HG03066 (cell line): Measurements from ENCODE around the gene HOXB7.

ENCODE experiments used
- ATAC-seq: cut with Tn5 transposase; IDR thresholded peaks from one replicate; pipeline ENCODE4 v1.9.1; 2021; ENCODE audit warnings: low read depth; ENCODE audit not compliant: unreplicated experiment

The HOXB7 gene

GRCh38 chr17:48611681-48612455 lies 1.1 kb upstream of the HOXB7 start:
- no peak for ATAC-seq

GRCh38 chr17:48611213-48611612 lies 396 bp upstream of the HOXB7 start:
- ATAC-seq: no peak

- ATAC-seq: no peak
Measured at GRCh38 chr17:48609759-48610281, 997 bp downstream of the HOXB7 start.

- no peak for ATAC-seq
Measured at GRCh38 chr17:48609033-48609432, 1.8 kb downstream of the HOXB7 start.

GRCh38 chr17:48608494-48608834 lies 2.4 kb downstream of the HOXB7 start:
- no peak for ATAC-seq

- ATAC-seq: no peak
Measured at GRCh38 chr17:48606892-48607614, 3.8 kb downstream of the HOXB7 start.

- ATAC-seq: no peak
Measured at GRCh38 chr17:48605991-48606891, 4.6 kb downstream of the HOXB7 start.

GRCh38 chr17:48605409-48605919 lies 5.4 kb downstream of the HOXB7 start:
- no peak for ATAC-seq

- no peak for ATAC-seq
Measured at GRCh38 chr17:48604770-48605329, 6.0 kb downstream of the HOXB7 start, which contains the start of gene HOXB6. HOXB6 (minus strand) TSS chr17:48604986; CDS start chr17:48598150, 6,836 bp downstream.

GRCh38 chr17:48603959-48604769 lies 6.7 kb downstream of the HOXB7 start:
- no peak for ATAC-seq

GRCh38 chr17:48601539-48602425 lies 9.0 kb downstream of the HOXB7 start:
- no peak for ATAC-seq

- ATAC-seq: no peak
Measured at GRCh38 chr17:48601207-48601538, 9.6 kb downstream of the HOXB7 start.

- ATAC-seq: no peak
Measured at GRCh38 chr17:48600244-48601098, 10.3 kb downstream of the HOXB7 start.

GRCh38 chr17:48599354-48599753 lies 11.5 kb downstream of the HOXB7 start:
- no peak for ATAC-seq

- no peak for ATAC-seq
Measured at GRCh38 chr17:48598736-48599135, 12.1 kb downstream of the HOXB7 start.

- ATAC-seq: no peak
Measured at GRCh38 chr17:48597778-48598631, 12.8 kb downstream of the HOXB7 start.

- ATAC-seq: no peak
Measured at GRCh38 chr17:48597528-48597777, 13.4 kb downstream of the HOXB7 start.
